ENCODE measurements around the gene SLC17A4. TPM values are rescaled to one million over a fixed set of nuclear protein-coding genes. Genes with fewer than 3 reads are reported as not detected.

Gene SLC17A4
- total RNA-seq, 4 donors from 2014 or later, result not detected

DNA sequence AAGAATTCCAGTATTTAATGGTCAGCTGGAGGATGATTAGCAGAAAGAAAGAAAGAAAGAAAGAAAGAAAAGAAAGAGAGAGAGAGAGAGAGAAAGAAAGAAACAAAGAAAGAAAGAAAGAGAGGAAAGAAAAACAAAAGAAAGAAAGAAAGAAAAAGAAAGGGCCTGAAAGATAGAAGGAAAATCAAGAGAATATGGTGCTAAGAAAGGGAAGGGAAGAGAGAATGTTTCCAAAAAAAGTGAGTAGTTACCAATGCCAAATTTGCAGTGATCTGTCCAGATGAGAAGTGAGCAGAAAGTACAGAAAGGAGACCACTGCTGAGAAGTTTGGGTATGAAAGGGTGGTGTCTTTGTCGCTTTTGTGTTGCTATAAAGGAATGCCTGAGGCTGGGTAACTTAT is 26.6 kb downstream of the SLC17A4 start:
- TF ChIP-seq, protein P1, sequence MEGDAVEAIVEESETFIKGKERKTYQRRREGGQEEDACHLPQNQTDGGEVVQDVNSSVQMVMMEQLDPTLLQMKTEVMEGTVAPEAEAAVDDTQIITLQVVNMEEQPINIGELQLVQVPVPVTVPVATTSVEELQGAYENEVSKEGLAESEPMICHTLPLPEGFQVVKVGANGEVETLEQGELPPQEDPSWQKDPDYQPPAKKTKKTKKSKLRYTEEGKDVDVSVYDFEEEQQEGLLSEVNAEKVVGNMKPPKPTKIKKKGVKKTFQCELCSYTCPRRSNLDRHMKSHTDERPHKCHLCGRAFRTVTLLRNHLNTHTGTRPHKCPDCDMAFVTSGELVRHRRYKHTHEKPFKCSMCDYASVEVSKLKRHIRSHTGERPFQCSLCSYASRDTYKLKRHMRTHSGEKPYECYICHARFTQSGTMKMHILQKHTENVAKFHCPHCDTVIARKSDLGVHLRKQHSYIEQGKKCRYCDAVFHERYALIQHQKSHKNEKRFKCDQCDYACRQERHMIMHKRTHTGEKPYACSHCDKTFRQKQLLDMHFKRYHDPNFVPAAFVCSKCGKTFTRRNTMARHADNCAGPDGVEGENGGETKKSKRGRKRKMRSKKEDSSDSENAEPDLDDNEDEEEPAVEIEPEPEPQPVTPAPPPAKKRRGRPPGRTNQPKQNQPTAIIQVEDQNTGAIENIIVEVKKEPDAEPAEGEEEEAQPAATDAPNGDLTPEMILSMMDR (IDR thresholded peaks at IDR 0.05), result no peak
- ATAC-seq (ENCODE audit: low FRiP score), result no peak
- no peak for DNase-seq (ENCODE audit: low spot score)

DNA sequence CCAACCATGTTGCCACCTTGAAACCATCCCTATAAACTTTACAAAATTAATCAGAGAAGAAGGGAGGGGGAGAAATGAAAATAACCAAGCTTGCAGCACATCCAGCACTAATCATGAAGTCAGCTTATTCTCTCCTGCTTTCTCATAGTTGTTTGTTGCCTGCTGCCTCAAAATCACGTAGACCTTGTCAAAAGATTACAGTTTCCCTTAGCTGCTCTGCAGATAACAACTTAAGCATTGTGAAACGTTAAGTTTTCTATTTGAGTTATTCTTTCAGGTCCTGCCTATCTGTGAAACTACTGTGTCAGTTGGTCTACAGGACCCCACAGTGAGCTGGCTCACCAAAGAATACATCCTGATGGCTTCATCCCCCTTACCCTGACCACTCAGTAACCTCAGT is 32.9 kb downstream of the SLC17A4 start:
- TF ChIP-seq, protein P1 (IDR thresholded peaks at IDR 0.05), result no peak
- DNase-seq (ENCODE audit: low spot score) (no peak), ATAC-seq (ENCODE audit: low FRiP score) (no peak)

DNA sequence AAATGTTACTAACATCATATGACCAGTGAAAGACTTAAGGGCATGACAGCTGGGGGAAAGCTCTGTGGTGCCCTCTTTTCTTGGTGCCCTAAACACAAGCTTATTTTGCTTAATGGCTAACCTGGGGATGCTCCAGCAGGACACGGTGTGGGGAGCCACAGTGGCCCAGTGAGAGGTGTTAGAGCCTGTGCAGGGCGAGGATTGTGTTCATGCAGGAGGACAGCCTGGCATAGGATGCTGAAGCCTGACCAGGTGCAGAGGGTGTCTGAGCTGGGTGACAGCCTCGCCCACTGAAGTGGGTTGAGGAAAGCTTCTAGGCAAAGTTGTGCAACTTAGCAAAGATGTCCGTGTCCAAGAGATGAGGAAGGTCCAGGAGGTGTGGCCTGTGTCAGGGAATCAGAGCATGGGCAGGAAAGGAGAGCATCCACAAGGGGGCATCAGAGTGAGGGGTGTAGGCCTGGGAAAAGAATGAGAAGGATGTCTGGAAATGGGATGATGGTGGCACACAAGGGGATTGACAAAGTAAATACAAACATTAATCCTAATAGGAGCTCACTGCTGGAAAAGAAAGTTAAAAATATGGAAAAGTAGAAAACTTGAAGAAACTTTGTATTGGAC is 33.9 kb downstream of the SLC17A4 start:
- DNase-seq (ENCODE audit: low spot score), result no peak
- TF ChIP-seq, protein P1 (IDR thresholded peaks at IDR 0.05), result no peak
- ATAC-seq (ENCODE audit: low FRiP score), result no peak

- DNase-seq (ENCODE audit: low spot score) (no peak), ATAC-seq (ENCODE audit: low FRiP score) (no peak)
- TF ChIP-seq, protein P1 (IDR thresholded peaks at IDR 0.05), result no peak
These were observed 34.9 kb downstream of the SLC17A4 start for GRCh38 chr6:25789475-25789874.

- ATAC-seq (ENCODE audit: low FRiP score), result no peak
- TF ChIP-seq, protein P1 (IDR thresholded peaks at IDR 0.05), result no peak
- no peak for DNase-seq (ENCODE audit: low spot score)
These were observed 37.5 kb downstream of the SLC17A4 start for GRCh38 chr6:25792016-25792415.

- no peak for DNase-seq (ENCODE audit: low spot score)
- no peak for ATAC-seq (ENCODE audit: low FRiP score)
- TF ChIP-seq, protein P1 (IDR thresholded peaks at IDR 0.05), result no peak
These were observed 39.4 kb downstream of the SLC17A4 start for GRCh38 chr6:25793970-25794369.

GRCh38 chr6:25794784-25795183 is 40.2 kb downstream of the SLC17A4 start:
- no peak for ATAC-seq (ENCODE audit: low FRiP score)
- TF ChIP-seq, protein P1 (IDR thresholded peaks at IDR 0.05), result no peak
- no peak for DNase-seq (ENCODE audit: low spot score)

Measured in omental fat pad (tissue), 4 donors.